Stimulated activated CD8-positive, alpha-beta memory T cell treated with anti-CD3 and anti-CD28 coated beads, Interleukin-7, amount 100 ng/mL, for 4 hours (primary cell): ENCODE measurements around the gene SHISA9.

Experiments used
- DNase-seq, 2 donors: peaks; one replicate each; pipeline ENCODE4 v3.0.0-alpha.2; 2020; ENCODE audit warnings: low read depth in 2 of 2

SHISA9 gene

DNA sequence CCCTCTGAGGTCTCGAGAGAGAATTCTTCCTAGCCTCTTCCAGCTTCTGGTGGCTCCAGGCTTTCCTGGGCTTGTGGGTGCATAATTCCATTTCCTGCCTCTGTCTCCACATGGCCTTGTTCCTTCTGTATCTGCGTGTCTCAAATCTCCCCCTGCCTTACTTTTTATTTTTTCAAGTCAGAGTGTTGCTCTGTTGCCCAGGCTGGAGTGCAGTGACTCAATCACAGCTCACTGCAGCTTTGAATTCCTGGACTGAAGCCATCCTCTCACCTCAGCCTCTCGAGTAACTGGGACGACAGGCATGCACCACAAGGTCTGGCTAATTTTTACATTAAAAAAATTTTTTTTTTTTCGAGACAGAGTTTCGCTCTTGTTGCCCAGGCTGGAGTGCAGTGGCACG is 120.6 kb downstream of the SHISA9 start:
- no peak for DNase-seq

- DNase-seq: no peak
Observed at GRCh38 chr16:13029786-13030185, 128.4 kb downstream of the SHISA9 start.

DNA sequence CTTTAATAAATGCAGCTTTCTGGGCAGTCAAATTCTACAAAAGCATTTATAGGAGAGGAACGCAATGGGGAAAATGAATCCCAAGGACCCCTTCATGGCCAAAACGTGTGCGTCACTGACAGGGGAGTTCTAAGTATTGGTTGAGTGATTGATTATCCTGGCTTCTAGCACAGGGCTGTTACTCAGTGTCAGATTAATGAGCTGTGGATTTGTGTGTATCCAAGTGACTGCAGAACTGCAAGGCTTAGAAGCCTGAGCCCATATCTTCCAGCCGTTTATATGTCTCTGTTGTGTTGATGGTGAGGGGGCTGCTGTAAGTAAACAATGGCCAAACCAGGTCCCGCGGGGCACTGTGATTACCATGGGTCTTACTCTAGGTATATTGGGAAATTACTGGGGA is 129.4 kb downstream of the SHISA9 start:
- DNase-seq: no peak

DNA sequence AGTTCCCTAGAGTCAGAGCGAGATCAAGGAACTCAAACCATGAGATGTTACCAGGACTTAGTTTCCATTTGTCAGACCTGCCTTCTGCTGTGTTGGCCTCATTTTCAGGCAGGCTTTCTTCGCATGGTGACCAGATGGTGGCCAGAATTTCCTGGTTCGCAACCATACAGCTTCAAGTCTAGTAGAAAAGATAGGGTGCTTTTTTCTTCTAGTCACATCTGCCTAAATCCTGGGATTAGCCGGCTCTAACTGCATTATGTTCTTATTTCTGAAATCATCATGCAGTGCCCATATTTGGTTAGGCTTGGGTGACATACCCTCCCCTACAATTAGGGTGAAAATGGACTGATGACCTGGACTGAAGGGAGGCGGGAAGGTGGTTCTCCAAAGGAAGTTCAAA is 131.5 kb downstream of the SHISA9 start:
- no peak for DNase-seq

DNA sequence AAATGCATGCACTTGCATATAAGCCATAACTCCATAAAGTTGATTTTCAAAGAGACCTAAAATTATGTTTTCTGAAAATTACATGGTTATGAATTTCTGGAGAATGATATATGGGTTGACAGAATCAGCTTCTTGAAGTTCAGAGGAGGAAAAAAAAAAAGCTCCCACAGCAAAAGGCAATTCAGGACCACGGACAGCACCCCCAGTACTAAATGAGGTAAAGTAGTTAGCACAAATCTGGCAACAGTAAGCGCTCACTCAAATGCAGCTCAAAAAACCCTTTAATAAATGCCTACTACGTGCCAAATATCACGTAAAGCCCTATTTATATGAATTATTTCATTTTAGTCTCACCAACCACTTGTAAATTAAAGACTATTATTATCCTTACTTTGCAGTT is 135.2 kb downstream of the SHISA9 start:
- no peak for DNase-seq

DNA sequence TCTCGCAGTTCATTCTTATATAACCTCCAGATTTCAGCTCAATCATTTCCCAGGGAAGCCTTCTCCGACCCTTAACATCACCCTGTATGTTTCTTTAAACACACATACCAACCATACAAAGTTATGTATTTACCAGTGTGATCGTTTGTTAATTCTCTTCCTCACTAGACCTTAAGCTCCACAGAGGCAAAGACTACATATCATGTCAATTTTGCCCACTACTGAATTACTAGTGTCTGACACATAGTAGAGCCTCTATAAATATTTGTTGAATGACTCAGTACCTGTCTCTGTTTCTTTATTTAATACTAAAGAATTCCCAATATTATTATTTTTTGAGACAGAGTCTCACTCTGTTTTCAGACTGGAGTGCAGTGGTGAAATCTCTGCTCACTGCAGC is 137.2 kb downstream of the SHISA9 start:
- no peak for DNase-seq

- no peak for DNase-seq
Observed at GRCh38 chr16:13039526-13039925, 138.1 kb downstream of the SHISA9 start.

DNA sequence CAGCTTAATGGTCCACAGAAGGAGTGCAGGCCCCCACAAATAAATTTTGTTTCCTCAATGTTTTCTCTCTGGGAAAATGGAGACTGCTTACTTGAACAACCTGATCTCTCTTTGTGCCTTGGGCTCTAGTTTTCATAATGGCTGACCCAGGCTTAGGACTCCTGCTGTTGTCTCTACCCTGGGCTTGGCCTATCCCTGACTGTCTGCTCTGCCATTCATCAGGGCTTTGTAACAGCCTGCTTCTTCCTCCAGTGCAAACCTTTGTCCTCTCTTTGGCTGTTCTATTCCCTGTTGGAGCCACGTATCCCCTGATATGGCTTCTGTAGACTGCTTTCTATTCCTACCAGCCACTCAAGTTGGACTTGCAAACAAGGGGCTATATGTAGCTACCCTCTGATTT is 139.8 kb downstream of the SHISA9 start:
- no peak for DNase-seq

DNA sequence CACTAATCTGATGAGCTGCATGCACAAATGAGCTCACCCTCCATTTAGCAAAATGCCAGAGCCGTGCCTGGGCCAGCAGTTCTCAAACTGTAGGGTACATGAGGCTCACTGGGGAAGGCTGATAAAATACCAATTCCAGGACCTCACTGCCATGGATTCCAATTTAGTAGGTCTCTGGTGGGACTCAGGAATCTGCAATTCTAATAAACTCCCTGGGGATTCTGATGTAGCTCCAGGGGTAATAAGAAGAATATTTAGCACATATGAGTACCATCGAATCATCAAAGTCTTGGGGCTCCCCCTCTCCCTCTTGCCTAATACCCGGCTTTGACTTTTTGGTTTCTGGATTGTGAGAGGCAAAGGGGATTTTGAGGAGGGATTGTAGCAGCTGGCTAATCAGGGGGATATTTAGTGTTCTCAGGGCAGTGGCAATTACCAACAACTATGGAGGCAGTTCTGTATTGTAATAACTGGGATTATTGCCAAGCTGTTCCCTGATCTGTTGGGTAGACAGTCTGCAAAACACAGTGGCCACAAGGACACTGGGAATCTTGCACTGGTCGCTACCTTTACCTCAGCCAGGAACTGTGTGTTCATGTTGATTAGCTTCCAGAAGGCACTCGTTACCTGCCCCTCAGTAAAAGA is 140.4 kb downstream of the SHISA9 start:
- DNase-seq: no peak

GRCh38 chr16:13042291-13042685 is 140.9 kb downstream of the SHISA9 start:
- DNase-seq: no peak

DNA sequence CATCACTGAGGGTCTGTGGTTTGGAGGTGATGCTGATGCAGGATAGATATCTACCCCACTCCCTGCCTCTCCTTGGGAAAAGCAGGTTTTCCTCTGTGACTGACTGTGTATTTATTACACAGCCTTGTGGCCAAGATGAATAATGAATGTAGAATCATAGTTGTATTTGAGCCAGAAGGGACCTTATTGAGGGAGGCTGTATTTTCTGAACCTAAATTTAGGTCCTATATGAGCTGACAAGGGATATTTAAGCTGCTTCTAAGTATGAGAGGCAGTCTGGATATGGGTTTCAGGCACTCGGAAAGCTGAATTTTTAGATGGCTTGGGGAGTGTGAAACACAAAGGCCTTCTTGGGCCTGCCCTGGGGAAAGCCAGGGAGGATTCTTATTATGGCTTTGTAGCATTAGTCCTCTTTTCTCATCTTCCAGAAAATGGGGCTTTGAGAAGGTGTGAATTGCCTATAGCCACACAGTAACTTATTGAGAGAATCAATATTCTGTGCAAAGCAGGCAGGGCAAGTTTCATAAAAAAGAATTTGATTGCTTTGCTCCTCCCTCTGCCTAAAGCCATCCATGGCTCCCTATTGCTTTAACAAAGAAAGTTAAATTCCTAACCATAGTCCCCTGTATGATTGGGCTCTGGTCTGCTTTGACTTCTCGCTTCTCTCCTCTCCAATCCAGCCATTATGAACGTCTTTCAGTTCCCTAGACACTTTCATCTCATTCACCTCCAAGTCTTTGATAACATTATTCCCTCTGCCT is 144.8 kb downstream of the SHISA9 start:
- no peak for DNase-seq

GRCh38 chr16:13047276-13047675 is 145.9 kb downstream of the SHISA9 start:
- no peak for DNase-seq

GRCh38 chr16:13049688-13050087 is 148.3 kb downstream of the SHISA9 start:
- no peak for DNase-seq

- no peak for DNase-seq
Observed at GRCh38 chr16:13052431-13052830, 151.0 kb downstream of the SHISA9 start.

GRCh38 chr16:13055480-13055879 is 154.1 kb downstream of the SHISA9 start:
- no peak for DNase-seq

GRCh38 chr16:13056607-13057006 is 155.2 kb downstream of the SHISA9 start:
- DNase-seq: no peak

DNA sequence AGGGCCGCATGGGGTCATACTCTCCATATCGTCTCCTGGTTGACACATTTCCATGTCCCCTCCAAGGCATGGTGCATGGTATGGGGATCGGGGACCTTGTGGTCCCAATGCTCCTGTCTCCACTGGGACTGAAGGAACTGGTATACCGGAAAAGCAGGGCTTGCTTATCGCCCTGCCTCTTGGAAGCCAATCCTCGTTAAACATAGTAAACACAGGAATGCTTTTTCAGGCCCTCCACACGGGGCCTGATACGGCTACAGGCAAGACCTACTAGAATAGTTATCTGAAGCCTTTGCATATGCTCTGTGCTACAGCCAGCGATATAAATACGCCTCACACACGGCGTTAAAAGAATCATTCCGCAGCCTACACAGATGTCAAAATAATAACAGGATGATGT is 159.5 kb downstream of the SHISA9 start:
- DNase-seq: no peak

DNA sequence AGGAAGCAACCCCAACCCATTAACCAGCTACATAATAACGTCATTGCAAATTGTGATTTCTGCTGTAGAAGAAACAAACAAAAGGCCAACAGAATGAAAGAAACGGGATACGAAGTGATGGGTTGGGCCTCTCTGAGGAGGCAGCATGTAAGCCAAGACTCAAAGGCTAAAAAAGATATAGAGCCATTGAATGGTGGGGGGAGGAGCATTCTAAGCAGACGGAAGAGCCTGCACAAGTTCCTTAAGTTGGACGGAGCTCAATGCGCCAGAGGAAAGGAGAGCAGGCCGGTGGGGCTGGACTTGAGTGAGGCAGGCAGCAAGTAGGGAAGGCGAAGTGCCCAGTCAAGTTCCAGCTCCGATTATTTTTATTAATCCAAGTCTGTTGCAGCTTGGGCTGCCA is 160.3 kb downstream of the SHISA9 start:
- DNase-seq: no peak

DNA sequence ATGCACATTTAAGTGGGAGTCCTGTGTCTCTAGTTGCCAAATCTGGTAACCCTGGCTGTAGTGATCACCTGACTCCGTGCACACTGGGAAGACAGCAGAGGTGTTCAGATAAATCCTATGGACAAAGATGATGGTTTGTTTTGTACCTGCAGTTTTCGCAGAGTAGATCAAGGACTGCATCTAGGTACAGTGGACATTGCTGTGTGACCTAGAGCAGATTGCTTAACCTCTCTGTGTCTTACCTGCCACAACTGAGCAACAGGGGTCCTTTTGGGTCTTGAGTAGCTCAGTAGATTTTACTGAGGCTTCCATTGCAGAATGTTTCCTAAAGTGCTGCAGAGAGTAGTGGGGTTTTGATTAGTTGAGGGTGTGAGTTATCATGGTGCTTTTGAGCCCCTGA is 160.8 kb downstream of the SHISA9 start:
- DNase-seq: no peak

- DNase-seq: no peak
Observed at GRCh38 chr16:13063457-13063856, 162.1 kb downstream of the SHISA9 start.

- DNase-seq: no peak
Observed at GRCh38 chr16:13064821-13065220, 163.4 kb downstream of the SHISA9 start.

DNA sequence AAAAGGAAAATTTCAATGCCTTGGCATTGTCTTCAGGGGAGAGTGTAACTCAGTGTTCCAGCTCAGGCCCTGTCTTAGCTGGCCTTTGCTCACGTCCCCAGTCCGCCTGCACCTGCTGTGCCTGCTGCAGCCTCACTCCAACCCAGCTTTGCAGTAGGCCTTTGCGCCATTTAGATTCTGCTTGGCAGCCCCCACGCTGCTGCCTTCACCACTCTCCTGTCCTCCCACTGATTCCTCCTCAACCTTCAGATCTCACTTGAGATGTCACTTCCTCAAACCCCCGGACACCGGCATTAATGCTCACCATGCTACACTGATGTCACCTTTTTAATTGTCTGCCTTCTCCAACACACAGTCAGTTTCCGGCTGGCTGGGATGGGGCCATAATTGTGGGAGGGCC is 166.2 kb downstream of the SHISA9 start:
- no peak for DNase-seq

GRCh38 chr16:13068912-13069583 is 167.7 kb downstream of the SHISA9 start:
- DNase-seq: no peak
